H9 (cell line): ENCODE results near the gene IRF2BP1. TPM values are rescaled to one million over a fixed set of nuclear protein-coding genes. Genes with fewer than 3 reads are reported as not detected.

Experiments
- DNase-seq: peaks from one replicate; pipeline ENCODE4 v3.0.0-alpha.2; 2017
- H2AFZ ChIP-seq: one replicate; pipeline ENCODE4 v1.6.1; 2013; ENCODE audit warnings: mild to moderate bottlenecking, low read length, control low read depth, moderate library complexity
- H2AK5ac ChIP-seq: 2 replicates; pipeline ENCODE4 v1.6.1; 2013; ENCODE audit warnings: low read length, control low read depth, mixed read lengths; ENCODE audit not compliant: insufficient read length
- H2BK120ac ChIP-seq: one replicate; pipeline ENCODE4 v1.6.1; 2013; ENCODE audit warnings: low read depth, mild to moderate bottlenecking, low read length, control low read depth, inconsistent platforms; ENCODE audit not compliant: poor library complexity, severe bottlenecking
- H2BK12ac ChIP-seq: 2 replicates; pipeline ENCODE4 v1.6.1; 2013; ENCODE audit warnings: low read length, control low read depth, mixed read lengths, low read depth; ENCODE audit not compliant: insufficient read length
- H2BK15ac ChIP-seq: 2 replicates; pipeline ENCODE4 v1.6.1; 2013; ENCODE audit warnings: low read depth, low read length, control low read depth
- H2BK20ac ChIP-seq: one replicate; pipeline ENCODE4 v1.6.1; 2013; ENCODE audit warnings: low read depth, mild to moderate bottlenecking, low read length, control low read depth, inconsistent platforms; ENCODE audit not compliant: poor library complexity, severe bottlenecking
- H2BK5ac ChIP-seq: 2 replicates; pipeline ENCODE4 v1.6.1; 2013; ENCODE audit warnings: low read length, control low read depth, mixed read lengths; ENCODE audit not compliant: insufficient read length
- H3K14ac ChIP-seq: 2 replicates; pipeline ENCODE4 v1.6.1; 2013; ENCODE audit warnings: low read length, control low read depth; ENCODE audit not compliant: insufficient read depth
- H3K18ac ChIP-seq: 2 replicates; pipeline ENCODE4 v1.6.1; 2013; ENCODE audit warnings: low read depth, mild to moderate bottlenecking, mixed read lengths, low read length, control low read depth; ENCODE audit not compliant: insufficient read length
- H3K23ac ChIP-seq: 2 replicates; pipeline ENCODE4 v1.6.1; 2013; ENCODE audit warnings: low read length, control low read depth, mixed read lengths, low read depth; ENCODE audit not compliant: insufficient read length
- H3K23me2 ChIP-seq: 2 replicates; pipeline ENCODE4 v1.6.1; 2013; ENCODE audit warnings: low read depth, mild to moderate bottlenecking, mixed read lengths, low read length, control low read depth; ENCODE audit not compliant: insufficient read length, poor library complexity, severe bottlenecking
- H3K27ac ChIP-seq: 2 replicates; pipeline ENCODE4 v1.5.1; 2013; ENCODE audit warnings: low read length, control low read depth, mixed read lengths, low read depth; ENCODE audit not compliant: insufficient read length
- H3K27me3 ChIP-seq: 2 replicates; pipeline ENCODE4 v1.6.1; 2013; ENCODE audit warnings: low read length, control low read depth, inconsistent platforms; ENCODE audit not compliant: insufficient read depth
- H3K4ac ChIP-seq: 2 replicates; pipeline ENCODE4 v1.6.1; 2013; ENCODE audit warnings: low read depth, mild to moderate bottlenecking, control low read depth, inconsistent platforms, low read length, moderate library complexity
- H3K4me1 ChIP-seq: 2 replicates; pipeline ENCODE4 v1.6.1; 2013; ENCODE audit warnings: low read length, control low read depth, inconsistent platforms; ENCODE audit not compliant: insufficient read depth
- H3K4me2 ChIP-seq: 2 replicates; pipeline ENCODE4 v1.6.1; 2013; ENCODE audit warnings: low read length, control low read depth, mixed read lengths; ENCODE audit not compliant: insufficient read length, insufficient read depth
- H3K56ac ChIP-seq: 2 replicates; pipeline ENCODE4 v1.6.1; 2013; ENCODE audit warnings: low read depth, mild to moderate bottlenecking, mixed read lengths, low read length, control low read depth; ENCODE audit not compliant: insufficient read length
- H3K79me1 ChIP-seq: 2 replicates; pipeline ENCODE4 v1.6.1; 2013; ENCODE audit warnings: low read depth, mild to moderate bottlenecking, moderate library complexity, low read length, control low read depth, inconsistent platforms; ENCODE audit not compliant: insufficient read depth, poor library complexity, severe bottlenecking
- H3K79me2 ChIP-seq: 2 replicates; pipeline ENCODE4 v1.6.1; 2013; ENCODE audit warnings: low read length, control low read depth, inconsistent platforms; ENCODE audit not compliant: insufficient read depth
- H3K9ac ChIP-seq: 2 replicates; pipeline ENCODE4 v1.6.1; 2013; ENCODE audit warnings: low read length, control low read depth, mixed read lengths; ENCODE audit not compliant: insufficient read length; ENCODE audit errors: extremely low read depth
- H3K9me3 ChIP-seq: one replicate; pipeline ENCODE4 v1.6.1; 2013; ENCODE audit warnings: low read depth, low read length, inconsistent platforms; ENCODE audit not compliant: control insufficient read depth
- H3T11ph ChIP-seq: one replicate; pipeline ENCODE4 v1.6.1; 2013; ENCODE audit warnings: mild to moderate bottlenecking, low read length, control low read depth, inconsistent platforms
- H4K20me1 ChIP-seq: one replicate; pipeline ENCODE4 v1.6.1; 2013; ENCODE audit not compliant: control insufficient read depth, insufficient read length, insufficient read depth
- H4K5ac ChIP-seq: 2 replicates; pipeline ENCODE4 v1.6.1; 2013; ENCODE audit warnings: low read depth, mild to moderate bottlenecking, mixed read lengths, low read length, control low read depth; ENCODE audit not compliant: insufficient read length
- H4K8ac ChIP-seq: replicated peaks from 2 replicates; pipeline ENCODE4 v1.6.1; 2013; ENCODE audit warnings: low read length, control low read depth, mixed read lengths, low read depth; ENCODE audit not compliant: insufficient read length
- H4K91ac ChIP-seq: 2 replicates; pipeline ENCODE4 v1.6.1; 2013; ENCODE audit warnings: low read depth, mild to moderate bottlenecking, moderate library complexity, mixed read lengths, low read length, control low read depth; ENCODE audit not compliant: insufficient read length
- H3K27ac Mint-ChIP-seq, 3 experiments: 2 replicates in 2 of 3; 3 replicates in 1 of 3; pipeline ENCODE4 v1.8.0; 2020 to 2021; ENCODE audit warnings: mixed read lengths in 3 of 3, mild to moderate bottlenecking in 1 of 3, moderate library complexity in 1 of 3
- H3K27me3 Mint-ChIP-seq: 2 replicates; pipeline ENCODE4 v1.8.0; 2021; ENCODE audit warnings: low read depth, mild to moderate bottlenecking, moderate library complexity, mixed read lengths
- H3K36me3 Mint-ChIP-seq, 3 experiments: 2 replicates in 2 of 3; 3 replicates in 1 of 3; pipeline ENCODE4 v1.8.0; 2020 to 2021; ENCODE audit warnings: low read depth in 3 of 3, mixed read lengths in 3 of 3; ENCODE audit not compliant: insufficient read depth in 1 of 3
- H3K4me1 Mint-ChIP-seq, 2 experiments: 2 replicates each; pipeline ENCODE4 v1.8.0; 2020; ENCODE audit warnings: mixed read lengths in 2 of 2
- H3K4me3 Mint-ChIP-seq, 2 experiments: 2 replicates in 1 of 2; 3 replicates in 1 of 2; pipeline ENCODE4 v1.8.0; 2020 to 2021; ENCODE audit warnings: mild to moderate bottlenecking in 2 of 2, mixed read lengths in 2 of 2, moderate library complexity in 1 of 2
- H3K9me3 Mint-ChIP-seq, 2 experiments: 2 replicates in 1 of 2; 3 replicates in 1 of 2; pipeline ENCODE4 v1.8.0; 2020; ENCODE audit warnings: mild to moderate bottlenecking in 2 of 2, mixed read lengths in 2 of 2, moderate library complexity in 1 of 2
- WGBS: extraction: QIAGEN DNeasy Blood & Tissue Kit; methylation state at CpG from one replicate; pipeline ENCODE4 v1.1.7; 2013; ENCODE audit warnings: missing lambda C conversion rate, low lambda C conversion rate, mixed read lengths; ENCODE audit not compliant: insufficient read length; ENCODE audit errors: extremely low coverage; 5-methylcytosine and 5-hydroxymethylcytosine counted together
- total RNA-seq: library from RNA; stranded (reverse); gene quantifications from 2 replicates; pipeline ENCODE4 v1.2.1, GENCODE V29; 2021
- TF ChIP-seq, protein P1 (sequence below): fragments of 200-600 bp; sonication (generic); conservative IDR thresholded peaks from 3 replicates; pipeline ENCODE4 v1.8.0; 2021; ENCODE audit warnings: antibody characterized with exemption, mild to moderate bottlenecking

The IRF2BP1 gene
- total RNA-seq, 1 experiment from 2014 or later = 28.2 TPM

DNA sequence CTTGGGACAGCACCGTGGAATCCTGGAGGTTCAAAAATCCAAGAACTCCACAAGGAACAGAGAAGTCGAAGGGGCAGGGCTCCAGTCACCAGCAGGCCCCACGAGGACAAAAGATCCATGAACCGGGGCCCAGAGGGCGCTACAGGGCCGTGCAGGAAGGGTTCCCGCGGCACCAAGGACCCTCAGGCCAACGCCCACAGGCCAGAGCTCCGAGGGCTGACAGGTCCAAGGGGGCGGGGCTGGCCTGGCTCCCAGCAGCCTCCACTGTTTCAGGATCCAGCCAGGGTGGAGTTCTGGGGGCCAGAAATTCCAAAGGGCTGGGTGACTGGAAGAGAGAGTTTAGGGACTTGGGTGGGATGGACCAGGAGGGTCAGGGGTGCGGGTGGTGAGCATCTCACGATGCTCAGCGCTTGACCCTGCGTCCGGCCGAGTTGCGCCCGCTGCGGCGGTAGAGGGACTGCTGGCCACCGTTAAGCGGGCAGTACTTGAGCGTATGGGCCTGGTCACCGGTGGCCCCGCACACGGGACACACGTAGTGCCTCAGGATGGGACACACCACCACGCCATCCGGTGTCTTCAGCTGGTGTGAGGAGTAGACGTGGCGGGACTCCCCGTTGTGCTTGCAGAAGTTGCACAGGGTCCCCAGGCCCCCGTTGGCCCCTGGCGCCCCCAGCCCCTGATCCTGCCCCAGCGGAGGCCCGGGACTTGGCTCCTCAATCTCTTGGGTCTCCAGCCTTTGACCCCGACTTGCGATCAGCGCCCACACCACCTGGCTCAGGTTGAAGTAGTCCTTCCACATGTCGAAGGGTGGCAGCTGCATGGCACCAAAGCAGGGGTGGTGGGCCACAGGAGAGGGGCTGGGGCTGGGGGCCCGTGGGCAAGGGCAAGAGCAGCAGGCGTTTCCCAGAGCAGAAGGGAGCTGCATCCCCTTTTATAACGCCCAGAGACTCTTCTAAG lies 28.2 kb upstream of the IRF2BP1 start, which contains the start of gene NANOS2:
Gene NANOS2, minus strand, starts transcription at position 905 of the 957 bp plus-strand sequence. Its CDS starts 85 bp downstream, at position 820.
- Histone ChIP-seq H2AK5ac (no peak within 1 kb of the TSS), H3K4ac (no peak within 1 kb of the TSS), H3K9ac (no peak within 1 kb of the TSS), H3K56ac (no peak within 1 kb of the TSS), H3K23ac (no peak within 1 kb of the TSS), H3K27ac (no peak within 1 kb of the TSS), H2BK5ac (no peak within 1 kb of the TSS), H4K8ac (no peak within 1 kb of the TSS), H2BK120ac (no peak within 1 kb of the TSS), H2BK20ac (no peak within 1 kb of the TSS), H2BK12ac (no peak within 1 kb of the TSS), H3K18ac (no peak within 1 kb of the TSS), H3K79me2 (no peaks in the 10 kb centered on the region), H3K4me2 (no peak within 1 kb of the TSS), H2BK15ac (no peak within 1 kb of the TSS), H4K20me1 (no peaks in the 10 kb centered on the region), H3T11ph (no peak within 1 kb of the TSS), H3K23me2 (no peaks in the 10 kb centered on the region), H3K14ac (no peak within 1 kb of the TSS), H3K9me3 (no peaks in the 10 kb centered on the region), H4K5ac (no peak within 1 kb of the TSS), H2AFZ (no peak within 1 kb of the TSS), H3K79me1 (no peaks in the 10 kb centered on the region), H3K27me3 (no peaks in the 10 kb centered on the region), H4K91ac (no peak within 1 kb of the TSS), H3K4me1 (no peaks in the 10 kb centered on the region; the same call in 1 of the 2 replicates)
- no peaks in the 10 kb centered on the region for H3K9me3 Mint-ChIP-seq
- peaks cover 12% of the 10 kb centered on the region for H3K27me3 Mint-ChIP-seq
- DNase-seq = peak; percentile 94
- peaks cover 0 to 5% of the 10 kb centered on the region in 2 experiments; a peak in 2 of 4 replicates for H3K4me1 Mint-ChIP-seq
- no CpG with 5 or more reads among the region's 44 CpGs for WGBS
- TF ChIP-seq, protein P1, sequence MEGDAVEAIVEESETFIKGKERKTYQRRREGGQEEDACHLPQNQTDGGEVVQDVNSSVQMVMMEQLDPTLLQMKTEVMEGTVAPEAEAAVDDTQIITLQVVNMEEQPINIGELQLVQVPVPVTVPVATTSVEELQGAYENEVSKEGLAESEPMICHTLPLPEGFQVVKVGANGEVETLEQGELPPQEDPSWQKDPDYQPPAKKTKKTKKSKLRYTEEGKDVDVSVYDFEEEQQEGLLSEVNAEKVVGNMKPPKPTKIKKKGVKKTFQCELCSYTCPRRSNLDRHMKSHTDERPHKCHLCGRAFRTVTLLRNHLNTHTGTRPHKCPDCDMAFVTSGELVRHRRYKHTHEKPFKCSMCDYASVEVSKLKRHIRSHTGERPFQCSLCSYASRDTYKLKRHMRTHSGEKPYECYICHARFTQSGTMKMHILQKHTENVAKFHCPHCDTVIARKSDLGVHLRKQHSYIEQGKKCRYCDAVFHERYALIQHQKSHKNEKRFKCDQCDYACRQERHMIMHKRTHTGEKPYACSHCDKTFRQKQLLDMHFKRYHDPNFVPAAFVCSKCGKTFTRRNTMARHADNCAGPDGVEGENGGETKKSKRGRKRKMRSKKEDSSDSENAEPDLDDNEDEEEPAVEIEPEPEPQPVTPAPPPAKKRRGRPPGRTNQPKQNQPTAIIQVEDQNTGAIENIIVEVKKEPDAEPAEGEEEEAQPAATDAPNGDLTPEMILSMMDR = peak; percentile 86
- H3K36me3 Mint-ChIP-seq = no peaks in the 10 kb centered on the region
- no peak within 1 kb of the TSS for H3K27ac Mint-ChIP-seq
- no peak within 1 kb of the TSS for H3K4me3 Mint-ChIP-seq
